Spleen (tissue), 11 donors: ENCODE results near the gene KCP. TPM values are rescaled to one million over a fixed set of nuclear protein-coding genes. Genes with fewer than 3 reads are reported as not detected.
A peak's percentile ranks its signal among the peaks of the same experiment; 100 is the strongest.
"Not testable (repeated sequence)": the region's sequence is repeated elsewhere in the genome, so short reads cannot be mapped to it uniquely, and the experiment has no call there.

Source experiments
- DNase-seq: peaks from one replicate; pipeline ENCODE4 v3.0.0-alpha.2; 2020
- H3K27ac ChIP-seq, 8 donors: fragments of 200-600 bp; sonication (generic) in 7 of 8; 1 replicate in 4 of 8; 2 replicates in 4 of 8; pipeline versions ENCODE4 v1.5.0 to v1.8.0; 2016 to 2021; ENCODE audit warnings: inconsistent platforms in 4 of 8, mild to moderate bottlenecking in 4 of 8, moderate library complexity in 1 of 8
- H3K27me3 ChIP-seq, 7 donors: fragments of 200-600 bp; sonication (generic) in 6 of 7; replicated peaks in 1 of 7; 1 replicate in 4 of 7; 2 replicates in 3 of 7; pipeline versions ENCODE4 v1.5.0 to v1.8.0; 2016 to 2021; ENCODE audit warnings: inconsistent platforms in 3 of 7, mild to moderate bottlenecking in 1 of 7
- H3K36me3 ChIP-seq, 6 donors: fragments of 200-600 bp; sonication (generic) in 5 of 6; 1 replicate in 4 of 6; 2 replicates in 2 of 6; pipeline versions ENCODE4 v1.5.0 to v1.8.0; 2016 to 2021; ENCODE audit warnings: inconsistent platforms in 2 of 6
- H3K4me1 ChIP-seq, 6 donors: fragments of 200-600 bp; sonication (generic) in 5 of 6; 1 replicate in 3 of 6; 2 replicates in 3 of 6; pipeline versions ENCODE4 v1.5.0 to v1.8.0; 2016 to 2021; ENCODE audit warnings: inconsistent platforms in 3 of 6
- H3K4me3 ChIP-seq, 8 donors: fragments of 200-600 bp; sonication (generic) in 7 of 8; 1 replicate in 4 of 8; 2 replicates in 4 of 8; pipeline versions ENCODE4 v1.5.0 to v1.8.0; 2016 to 2021; ENCODE audit warnings: inconsistent platforms in 4 of 8, mild to moderate bottlenecking in 4 of 8, moderate library complexity in 2 of 8
- H3K9me3 ChIP-seq, 8 donors: fragments of 200-600 bp; sonication (generic) in 7 of 8; 1 replicate in 4 of 8; 2 replicates in 4 of 8; pipeline versions ENCODE4 v1.5.0 to v1.8.0; 2016 to 2021; ENCODE audit warnings: inconsistent platforms in 4 of 8
- CTCF ChIP-seq, 11 experiments: fragments of 200-600 bp in 7 of 11; fragments of 450-650 bp in 4 of 11; sonication (generic) in 4 of 11; IDR thresholded peaks in 8 of 11; conservative IDR thresholded peaks in 3 of 11; 1 replicate in 7 of 11; 2 replicates in 4 of 11; pipeline versions ENCODE4 v1.4.0 to v1.8.0; 2016 to 2021; ENCODE audit warnings: antibody characterized with exemption in 11 of 11, inconsistent platforms in 4 of 11, mild to moderate bottlenecking in 1 of 11
- POLR2A ChIP-seq, 3 donors: fragments of 450-650 bp; IDR thresholded peaks; one replicate each; pipeline ENCODE4 v1.5.1; 2017; ENCODE audit warnings: antibody characterized with exemption in 3 of 3, mild to moderate bottlenecking in 1 of 3
- POLR2AphosphoS5 ChIP-seq, 3 donors: sonication (generic); formaldehyde crosslinking; IDR thresholded peaks; one replicate each; pipeline ENCODE4 v1.5.1; 2017; ENCODE audit warnings: antibody characterized with exemption in 3 of 3
- WGBS, 5 donors: extraction: QIAGEN DNeasy Blood & Tissue Kit in 3 of 5; methylation state at CpG; one replicate each; pipeline versions ENCODE4 v1.1.5 to v1.1.7; 2013 to 2018; 5-methylcytosine and 5-hydroxymethylcytosine counted together
- intact Hi-C: fragments of 100-400 bp; cut with DNase I; formaldehyde crosslinking; loops from one replicate; pipeline ENCODE4 v1.15.0; 2023; ENCODE audit warnings: low total_unique reads
- polyA plus RNA-seq, 3 donors: library from polyadenylated mRNA; stranded (reverse); fragments of 200-250 nt; gene quantifications; one replicate each; pipeline ENCODE4 v1.2.1, GENCODE V29; 2013
- total RNA-seq, 7 donors: library from RNA; depleted of rRNA in 3 of 7; stranded (reverse); fragments of >200 nt in 3 of 7; fragmentation: NEBNext Ultra II Directional in 4 of 7; extraction: Animal tissue kit (Norgen Biotek cat#: 25700) in 4 of 7; gene quantifications; one replicate each; pipeline versions ENCODE4 v1.1.0 to v1.2.1, GENCODE V29; 2016 to 2021
- donor health status: healthy with polysubstance abuse.
- donor health status: DM: no; HTN: no; CAD: no; lungs with moderate emphysema.
- donor health status: DM: no; HTN: no; CAD: no.
- donor health status: Bipolar disorder and iron deficiency.
- donor health status: healthy.
- donor health status: DM: no; HTN: no; CAD: no.
- donor health status: DM: yes; HTN: yes; CAD: no.

KCP gene
- total and polyA plus RNA-seq, 10 donors: 0.06 to 2.1 (median 0.71) TPM

- no peak overlapping the region for H3K27ac ChIP-seq
- TF ChIP-seq POLR2AphosphoS5 (IDR thresholded peaks at IDR 0.05) (no peak), POLR2A (IDR thresholded peaks at IDR 0.05) (no peak), CTCF (IDR thresholded peaks at IDR 0.05 in 8 of 11, conservative IDR thresholded peaks at IDR 0.05 in 3 of 11) (no peak)
- no peak overlapping the region for H3K4me3 ChIP-seq
- intact Hi-C loops: no loop called here
- DNase-seq: peak; percentile 65
- WGBS, 5 donors: 67 to 87% (median 85%) methylated on average over 4 to 10 of the region's 10 CpGs
- H3K36me3 ChIP-seq: no peaks in the 10 kb centered on the region
- no peaks in the 10 kb centered on the region for H3K9me3 ChIP-seq
- peaks cover 0 to 69% (median 44%) of the 10 kb centered on the region in 7 donors for H3K27me3 ChIP-seq
- H3K4me1 ChIP-seq: peaks cover 3 to 45% (median 21%) of the 10 kb centered on the region in 6 donors
Observed at GRCh38 chr7:128913870-128914565, 3.5 kb upstream of the KCP start.

- H3K27ac ChIP-seq, intact Hi-C loops, H3K36me3 ChIP-seq, H3K9me3 ChIP-seq, H3K4me3 ChIP-seq: not testable (repeated sequence)
- peaks cover 0 to 81% (median 44%) of the 10 kb centered on the region in 7 donors for H3K27me3 ChIP-seq
- DNase-seq: peak; percentile 33
- H3K4me1 ChIP-seq: peaks cover 3 to 45% (median 21%) of the 10 kb centered on the region in 6 donors
- WGBS, 5 donors: 83 to 95% (median 85%) methylated on average over 3 to 9 of the region's 20 CpGs; no CpG with 5 or more reads in 1 of the 5 donors
Observed at GRCh38 chr7:128912709-128913495, 2.4 kb upstream of the KCP start.

GRCh38 chr7:128912281-128912680 is 1.8 kb upstream of the KCP start:
- TF ChIP-seq POLR2AphosphoS5 (IDR thresholded peaks at IDR 0.05) (no peak), CTCF (IDR thresholded peaks at IDR 0.05 in 8 of 11, conservative IDR thresholded peaks at IDR 0.05 in 3 of 11) (no peak), POLR2A (IDR thresholded peaks at IDR 0.05) (no peak)
- no peak overlapping the region for H3K27ac ChIP-seq
- intact Hi-C loops: no loop called here
- 72 to 89% (median 79%) methylated on average over 3 of the region's 3 CpGs for WGBS, 5 donors
- DNase-seq: peak; percentile 38
- peaks cover 3 to 45% (median 21%) of the 10 kb centered on the region in 6 donors for H3K4me1 ChIP-seq
- H3K36me3 ChIP-seq: no peaks in the 10 kb centered on the region
- no peaks in the 10 kb centered on the region for H3K9me3 ChIP-seq
- H3K27me3 ChIP-seq: peaks cover 0 to 87% (median 44%) of the 10 kb centered on the region in 7 donors
- no peak overlapping the region for H3K4me3 ChIP-seq

DNA sequence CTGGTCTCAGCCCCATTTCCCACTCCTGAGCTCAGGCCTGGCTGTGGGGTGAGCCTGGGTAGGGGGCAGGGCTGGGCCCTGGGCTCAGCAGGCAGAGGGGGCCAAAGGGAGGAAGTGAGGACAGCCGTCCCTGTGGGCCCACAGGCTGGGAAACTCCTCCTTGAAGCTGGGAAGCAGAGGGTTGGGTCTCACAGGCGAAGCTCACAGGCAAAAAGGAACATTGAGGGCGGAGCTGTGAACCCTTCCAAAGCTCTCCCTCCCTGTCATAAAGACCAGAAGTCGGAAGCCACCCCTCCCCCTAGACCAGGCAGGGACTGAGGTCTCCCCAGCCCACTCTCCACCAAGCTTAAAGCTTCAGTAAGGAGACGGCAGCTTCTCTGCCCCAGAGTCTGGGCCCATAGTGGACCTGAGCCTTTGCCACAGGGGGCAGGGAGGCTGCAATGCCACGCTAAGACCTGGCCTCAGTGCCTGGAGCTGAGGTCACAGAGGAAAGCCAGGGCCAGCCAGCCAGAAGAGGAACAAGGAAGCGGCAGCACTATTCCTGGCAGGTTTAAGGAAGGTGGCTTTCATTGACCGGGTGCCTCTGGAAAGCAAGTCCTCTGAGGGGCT is 1.0 kb upstream of the KCP start:
- DNase-seq: peak; percentile 63
- intact Hi-C loops: no loop called here
- TF ChIP-seq POLR2AphosphoS5 (IDR thresholded peaks at IDR 0.05) (no peak), POLR2A (IDR thresholded peaks at IDR 0.05) (no peak), CTCF (IDR thresholded peaks at IDR 0.05 in 8 of 11, conservative IDR thresholded peaks at IDR 0.05 in 3 of 11) (no peak)
- Histone ChIP-seq H3K27ac (no peak overlapping the region), H3K36me3 (no peaks in the 10 kb centered on the region), H3K4me1 (peaks cover 3 to 45% (median 21%) of the 10 kb centered on the region in 6 donors), H3K4me3 (no peak overlapping the region), H3K9me3 (no peaks in the 10 kb centered on the region), H3K27me3 (peaks cover 0 to 88% (median 48%) of the 10 kb centered on the region in 7 donors)
- 55 to 83% (median 63%) methylated on average over 6 to 8 of the region's 8 CpGs for WGBS, 5 donors
